OCI-LY3 (cell line): ENCODE measurements around the gene SLC49A4.

Experiments used
- H2AFZ ChIP-seq: fragments of 200-600, 300-600 bp; shearing (Covaris generic); 2 replicates; pipeline ENCODE4 v1.6.0; 2014; ENCODE audit warnings: antibody characterized with exemption, low read depth, low read length
- H3K27ac ChIP-seq: fragments of 200-600, 300-600 bp; sonication (generic); 2 replicates; pipeline ENCODE4 v1.5.1; 2014; ENCODE audit warnings: mild to moderate bottlenecking, low read length, moderate library complexity, mixed read lengths
- H3K27me3 ChIP-seq: fragments of 200-600, 300-600 bp; sonication (generic); 2 replicates; pipeline ENCODE4 v1.6.1; 2014; ENCODE audit warnings: low read depth, low read length, mixed read lengths
- H3K36me3 ChIP-seq: fragments of 200-600, 300-600 bp; sonication (generic); replicated peaks from 2 replicates; pipeline ENCODE3; 2014; ENCODE audit warnings: low read depth, low read length, mixed read lengths
- H3K4me1 ChIP-seq: fragments of 300-600, 200-600 bp; sonication (generic); 2 replicates; pipeline ENCODE4 v1.6.1; 2014; ENCODE audit warnings: low read length, mixed read lengths
- H3K4me2 ChIP-seq: fragments of 200-600, 300-600 bp; sonication (generic); 2 replicates; pipeline ENCODE4 v1.6.1; 2014; ENCODE audit warnings: low read length, mixed read lengths
- H3K4me3 ChIP-seq: fragments of 300-600, 200-600 bp; sonication (generic); 2 replicates; pipeline ENCODE4 v1.5.1; 2014; ENCODE audit warnings: antibody characterized with exemption, mild to moderate bottlenecking, low read length, moderate library complexity
- H3K79me2 ChIP-seq: fragments of 300-600, 200-600 bp; shearing (Covaris generic); 2 replicates; pipeline ENCODE4 v1.6.1; 2014; ENCODE audit warnings: mild to moderate bottlenecking, low read length, mixed read lengths
- H3K9ac ChIP-seq: fragments of 300-600, 200-600 bp; shearing (Covaris generic); 2 replicates; pipeline ENCODE4 v1.6.0; 2014; ENCODE audit warnings: mild to moderate bottlenecking, low read length, moderate library complexity
- H3K9me3 ChIP-seq: fragments of 200-600, 300-600 bp; shearing (Covaris generic); 2 replicates; pipeline ENCODE4 v1.6.1; 2014; ENCODE audit warnings: low read length, mixed read lengths; ENCODE audit not compliant: insufficient read depth
- H4K20me1 ChIP-seq: fragments of 200-600, 300-600 bp; sonication (generic); 2 replicates; pipeline ENCODE4 v1.6.1; 2016; ENCODE audit warnings: low read length, mixed read lengths; ENCODE audit not compliant: insufficient read depth
- CTCF ChIP-seq: fragments of 200-600, 300-600 bp; sonication (generic); IDR thresholded peaks from 2 replicates; pipeline ENCODE4 v1.5.1; 2014; ENCODE audit warnings: antibody characterized with exemption, low read length, low read depth
- EZH2phosphoT487 ChIP-seq: fragments of 200-600 bp; shearing (Covaris generic); IDR thresholded peaks from 2 replicates; pipeline ENCODE4 v1.6.1; 2018; ENCODE audit warnings: antibody characterized with exemption, mixed run types, low read depth

SLC49A4 gene

GRCh38 chr3:122858373-122858772, 63.5 kb downstream of the SLC49A4 start:
- no peak overlapping the region for H3K4me3 ChIP-seq
- H3K4me1 ChIP-seq = no peaks in the 10 kb centered on the region
- peak; percentile 70 for TF ChIP-seq CTCF
- no peak for TF ChIP-seq EZH2phosphoT487
- H3K4me2 ChIP-seq = no peak overlapping the region
- H3K36me3 ChIP-seq = no peaks in the 10 kb centered on the region
- H2AFZ ChIP-seq = no peak overlapping the region
- no peak overlapping the region for H3K9ac ChIP-seq
- no peak overlapping the region for H3K27ac ChIP-seq
- no peaks in the 10 kb centered on the region for H3K27me3 ChIP-seq
- no peaks in the 10 kb centered on the region for H3K79me2 ChIP-seq
- H3K9me3 ChIP-seq = no peaks in the 10 kb centered on the region
- no peaks in the 10 kb centered on the region for H4K20me1 ChIP-seq

GRCh38 chr3:122859021-122859805, 64.3 kb downstream of the SLC49A4 start:
- Histone ChIP-seq H2AFZ (no peak overlapping the region), H3K79me2 (no peaks in the 10 kb centered on the region), H3K27ac (no peak overlapping the region), H3K4me2 (no peak overlapping the region), H3K9ac (no peak overlapping the region), H3K9me3 (no peaks in the 10 kb centered on the region), H3K36me3 (no peaks in the 10 kb centered on the region), H3K4me3 (no peak overlapping the region), H3K27me3 (no peaks in the 10 kb centered on the region), H3K4me1 (no peaks in the 10 kb centered on the region), H4K20me1 (no peaks in the 10 kb centered on the region)
- TF ChIP-seq EZH2phosphoT487 = no peak
- no peak for TF ChIP-seq CTCF

- TF ChIP-seq EZH2phosphoT487 (no peak), CTCF (no peak)
- Histone ChIP-seq H3K27me3 (no peaks in the 10 kb centered on the region), H4K20me1 (no peaks in the 10 kb centered on the region), H3K36me3 (no peaks in the 10 kb centered on the region), H3K4me3 (no peak overlapping the region), H3K27ac (no peak overlapping the region), H3K9ac (no peak overlapping the region), H3K9me3 (no peaks in the 10 kb centered on the region), H3K4me1 (no peaks in the 10 kb centered on the region), H3K4me2 (no peak overlapping the region), H2AFZ (no peak overlapping the region), H3K79me2 (no peaks in the 10 kb centered on the region)
Measured at GRCh38 chr3:122862381-122862780, 67.5 kb downstream of the SLC49A4 start.

- Histone ChIP-seq H3K4me2 (no peak overlapping the region), H3K4me3 (no peak overlapping the region), H3K27ac (no peak overlapping the region), H3K9me3 (no peaks in the 10 kb centered on the region), H3K4me1 (no peaks in the 10 kb centered on the region), H2AFZ (no peak overlapping the region), H3K9ac (no peak overlapping the region), H3K27me3 (no peaks in the 10 kb centered on the region), H3K79me2 (no peaks in the 10 kb centered on the region), H3K36me3 (no peaks in the 10 kb centered on the region), H4K20me1 (no peaks in the 10 kb centered on the region)
- no peak for TF ChIP-seq CTCF
- no peak for TF ChIP-seq EZH2phosphoT487
Measured at GRCh38 chr3:122864498-122864897, 69.6 kb downstream of the SLC49A4 start.
